ENCODE results near the gene RWDD2A.

GRCh38 chr6:83160167-83160566, 33.0 kb upstream of the RWDD2A start:
- TF ChIP-seq, protein P1, sequence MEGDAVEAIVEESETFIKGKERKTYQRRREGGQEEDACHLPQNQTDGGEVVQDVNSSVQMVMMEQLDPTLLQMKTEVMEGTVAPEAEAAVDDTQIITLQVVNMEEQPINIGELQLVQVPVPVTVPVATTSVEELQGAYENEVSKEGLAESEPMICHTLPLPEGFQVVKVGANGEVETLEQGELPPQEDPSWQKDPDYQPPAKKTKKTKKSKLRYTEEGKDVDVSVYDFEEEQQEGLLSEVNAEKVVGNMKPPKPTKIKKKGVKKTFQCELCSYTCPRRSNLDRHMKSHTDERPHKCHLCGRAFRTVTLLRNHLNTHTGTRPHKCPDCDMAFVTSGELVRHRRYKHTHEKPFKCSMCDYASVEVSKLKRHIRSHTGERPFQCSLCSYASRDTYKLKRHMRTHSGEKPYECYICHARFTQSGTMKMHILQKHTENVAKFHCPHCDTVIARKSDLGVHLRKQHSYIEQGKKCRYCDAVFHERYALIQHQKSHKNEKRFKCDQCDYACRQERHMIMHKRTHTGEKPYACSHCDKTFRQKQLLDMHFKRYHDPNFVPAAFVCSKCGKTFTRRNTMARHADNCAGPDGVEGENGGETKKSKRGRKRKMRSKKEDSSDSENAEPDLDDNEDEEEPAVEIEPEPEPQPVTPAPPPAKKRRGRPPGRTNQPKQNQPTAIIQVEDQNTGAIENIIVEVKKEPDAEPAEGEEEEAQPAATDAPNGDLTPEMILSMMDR (IDR thresholded peaks at IDR 0.05; ENCODE audit: low read depth, low read length, poor library complexity, severe bottlenecking) = no peak
- TF ChIP-seq EZH2phosphoT487 (IDR thresholded peaks at IDR 0.05; ENCODE audit: borderline replicate concordance, low read length) = no peak

Data from DOHH2 (cell line).